PFSK-1 (cell line): Measurements from ENCODE around the gene ABTB1.

Experiments used
- FOXP2 ChIP-seq: optimal IDR thresholded peaks from 2 replicates; pipeline ENCODE3; 2011; ENCODE audit warnings: borderline replicate concordance, control low read depth, inconsistent platforms; ENCODE audit not compliant: insufficient read depth; ENCODE audit errors: extremely low read length, extremely low read depth
- POLR2AphosphoS5 ChIP-seq: IDR thresholded peaks from 2 replicates; pipeline ENCODE4 v1.6.1; 2012; ENCODE audit warnings: low read depth, mild to moderate bottlenecking, control low read depth, low read length, moderate library complexity
- REST ChIP-seq, 2 experiments: IDR thresholded peaks; 2 replicates each; pipeline versions ENCODE4 v1.6.1 to v1.8.0; 2011 to 2012; ENCODE audit warnings: low read depth in 2 of 2, low read length in 2 of 2, control low read depth in 1 of 2, inconsistent platforms in 1 of 2, mild to moderate bottlenecking in 1 of 2, moderate library complexity in 1 of 2; ENCODE audit not compliant: insufficient read depth in 1 of 2
- SIN3A ChIP-seq: IDR thresholded peaks from 2 replicates; pipeline ENCODE4 v1.6.1; 2012; ENCODE audit warnings: mild to moderate bottlenecking, low read length, moderate library complexity, borderline replicate concordance; ENCODE audit not compliant: insufficient read depth
- TAF1 ChIP-seq: IDR thresholded peaks from 2 replicates; pipeline ENCODE4 v1.6.1; 2012; ENCODE audit warnings: low read length, control low read depth, borderline replicate concordance; ENCODE audit not compliant: insufficient read depth

ABTB1 gene

GRCh38 chr3:127656906-127657305, 15.8 kb upstream of the ABTB1 start:
- TF ChIP-seq TAF1: no peak
- TF ChIP-seq FOXP2: no peak
- TF ChIP-seq SIN3A: no peak
- TF ChIP-seq REST (IDR thresholded peaks at IDR 0.05; ENCODE audit: insufficient read depth in 1 of 2, low read depth in 2 of 2, low read length in 2 of 2): no peak
- TF ChIP-seq POLR2AphosphoS5: no peak

GRCh38 chr3:127658234-127658633, 14.5 kb upstream of the ABTB1 start:
- TF ChIP-seq TAF1 (no peak), FOXP2 (no peak), POLR2AphosphoS5 (no peak), SIN3A (no peak), REST (IDR thresholded peaks at IDR 0.05; ENCODE audit: insufficient read depth in 1 of 2, low read depth in 2 of 2, low read length in 2 of 2) (no peak)

GRCh38 chr3:127660621-127661251, 12.0 kb upstream of the ABTB1 start:
- TF ChIP-seq FOXP2 (no peak), SIN3A (no peak), TAF1 (no peak), REST (IDR thresholded peaks at IDR 0.05; ENCODE audit: insufficient read depth in 1 of 2, low read depth in 2 of 2, low read length in 2 of 2) (no peak), POLR2AphosphoS5 (no peak)

GRCh38 chr3:127661600-127661999, 11.2 kb upstream of the ABTB1 start:
- no peak for TF ChIP-seq POLR2AphosphoS5
- no peak for TF ChIP-seq SIN3A
- TF ChIP-seq FOXP2: no peak
- TF ChIP-seq TAF1: no peak
- TF ChIP-seq REST (IDR thresholded peaks at IDR 0.05; ENCODE audit: insufficient read depth in 1 of 2, low read depth in 2 of 2, low read length in 2 of 2): no peak
